AG04450 (cell line): Measurements from ENCODE around the gene SYCP2L. TPM values are rescaled to one million over a fixed set of nuclear protein-coding genes. Genes with fewer than 3 reads are reported as not detected.

Source experiments
- CTCF ChIA-PET: fragments of 300-600, 350-600 bp; formaldehyde crosslinking; extraction: SDS; loops from one replicate; lab custom pipeline; 2022; ENCODE audit warnings: antibody characterized with exemption, inconsistent platforms; lab: Charles Lee
- POLR2A ChIA-PET: fragments of 350-600 bp; formaldehyde crosslinking; extraction: SDS; loops from one replicate; lab custom pipeline; 2021; ENCODE audit warnings: antibody characterized with exemption, inconsistent platforms; lab: Yijun Ruan, JAX
- DNase-seq: peaks from one replicate; pipeline ENCODE4 v3.0.0-alpha.2; 2011; ENCODE audit warnings: low read depth, low spot score
- H3K27ac ChIP-seq: one replicate; pipeline ENCODE4 v1.5.1; 2012; ENCODE audit warnings: low read depth, low read length, control low read depth
- H3K27me3 ChIP-seq: one replicate; pipeline ENCODE4 v1.6.0; 2012; ENCODE audit warnings: low read length; ENCODE audit not compliant: control insufficient read depth, insufficient read depth
- H3K4me3 ChIP-seq: 2 replicates; pipeline ENCODE4 v1.5.1; 2011; ENCODE audit warnings: mild to moderate bottlenecking, low read depth, low read length, control low read depth
- H3K9me3 ChIP-seq: 2 replicates; pipeline ENCODE4 v1.5.1; 2012; ENCODE audit warnings: low read length; ENCODE audit not compliant: control insufficient read depth, insufficient read depth
- polyA plus RNA-seq: library from polyadenylated mRNA; depleted of rRNA; stranded (reverse); fragments of >200 nt; gene quantifications from 2 replicates; pipeline ENCODE4 v1.2.3, GENCODE V29; 2011
- TF ChIP-seq, protein P1 (sequence below): IDR thresholded peaks from 2 replicates; pipeline ENCODE4 v1.5.1; 2011; ENCODE audit warnings: low read depth, low read length, control low read depth, inconsistent platforms

SYCP2L gene
- polyA plus RNA-seq, 1 experiment, result 0.22 TPM

DNA sequence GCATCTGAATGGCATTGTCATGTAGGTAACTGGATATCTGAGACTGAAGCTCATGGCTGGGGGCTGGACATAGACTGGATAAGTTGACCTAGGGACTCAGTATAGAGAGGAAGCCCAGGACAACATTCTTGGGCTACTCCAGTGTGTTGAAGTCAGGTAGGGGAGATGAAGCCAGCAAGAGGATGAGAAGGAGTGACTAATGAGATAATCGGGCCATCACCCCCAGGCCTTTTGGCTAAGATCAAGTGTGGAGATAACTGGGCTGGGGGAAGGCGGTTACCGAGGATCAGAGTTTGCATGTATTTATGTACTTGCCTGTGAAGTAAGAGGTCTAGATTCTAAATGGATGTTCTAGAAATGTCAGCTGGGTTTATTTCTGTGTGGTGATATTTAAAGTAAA, 83.9 kb downstream of the SYCP2L start:
- Histone ChIP-seq H3K9me3 (peaks cover 2% of the 10 kb centered on the region; the same call in 1 of the 2 replicates), H3K27me3 (no peaks in the 10 kb centered on the region), H3K4me3 (no peak overlapping the region), H3K27ac (no peak overlapping the region)
- DNase-seq, result no peak
- POLR2A ChIA-PET, result no interaction called here
- TF ChIP-seq, protein P1, sequence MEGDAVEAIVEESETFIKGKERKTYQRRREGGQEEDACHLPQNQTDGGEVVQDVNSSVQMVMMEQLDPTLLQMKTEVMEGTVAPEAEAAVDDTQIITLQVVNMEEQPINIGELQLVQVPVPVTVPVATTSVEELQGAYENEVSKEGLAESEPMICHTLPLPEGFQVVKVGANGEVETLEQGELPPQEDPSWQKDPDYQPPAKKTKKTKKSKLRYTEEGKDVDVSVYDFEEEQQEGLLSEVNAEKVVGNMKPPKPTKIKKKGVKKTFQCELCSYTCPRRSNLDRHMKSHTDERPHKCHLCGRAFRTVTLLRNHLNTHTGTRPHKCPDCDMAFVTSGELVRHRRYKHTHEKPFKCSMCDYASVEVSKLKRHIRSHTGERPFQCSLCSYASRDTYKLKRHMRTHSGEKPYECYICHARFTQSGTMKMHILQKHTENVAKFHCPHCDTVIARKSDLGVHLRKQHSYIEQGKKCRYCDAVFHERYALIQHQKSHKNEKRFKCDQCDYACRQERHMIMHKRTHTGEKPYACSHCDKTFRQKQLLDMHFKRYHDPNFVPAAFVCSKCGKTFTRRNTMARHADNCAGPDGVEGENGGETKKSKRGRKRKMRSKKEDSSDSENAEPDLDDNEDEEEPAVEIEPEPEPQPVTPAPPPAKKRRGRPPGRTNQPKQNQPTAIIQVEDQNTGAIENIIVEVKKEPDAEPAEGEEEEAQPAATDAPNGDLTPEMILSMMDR, result no peak
- CTCF ChIA-PET, result no interaction called here

DNA sequence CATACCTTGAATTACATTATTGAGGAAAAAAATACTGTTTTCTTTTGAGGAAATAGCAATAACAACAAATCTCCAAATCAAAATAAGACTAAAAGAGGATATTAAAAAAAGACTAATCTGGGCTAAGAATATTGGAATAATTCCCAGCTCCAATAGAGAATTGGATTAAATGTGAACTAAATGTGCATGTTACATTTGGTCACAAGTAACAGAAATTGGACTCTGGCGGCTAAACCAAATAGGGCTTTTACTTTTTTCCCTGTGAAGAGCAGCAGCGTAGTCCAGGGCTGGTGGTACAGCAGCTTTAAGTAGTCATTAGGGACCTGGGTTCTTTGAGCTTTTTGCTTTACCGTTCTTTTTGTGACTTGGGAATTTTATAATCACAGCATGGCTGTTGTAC, 85.3 kb downstream of the SYCP2L start:
- POLR2A ChIA-PET, result no interaction called here
- CTCF ChIA-PET, result interaction anchor here (2.1 kb wide), 1 partner anchor 18 kb away, joined by 5 read pairs; no protein-coding TSS in a partner anchor
- DNase-seq, result no peak
- Histone ChIP-seq H3K27me3 (no peaks in the 10 kb centered on the region), H3K9me3 (no peaks in the 10 kb centered on the region; the same call in 1 of the 2 replicates), H3K27ac (no peak overlapping the region), H3K4me3 (no peak overlapping the region)
- TF ChIP-seq, protein P1, result no peak

DNA sequence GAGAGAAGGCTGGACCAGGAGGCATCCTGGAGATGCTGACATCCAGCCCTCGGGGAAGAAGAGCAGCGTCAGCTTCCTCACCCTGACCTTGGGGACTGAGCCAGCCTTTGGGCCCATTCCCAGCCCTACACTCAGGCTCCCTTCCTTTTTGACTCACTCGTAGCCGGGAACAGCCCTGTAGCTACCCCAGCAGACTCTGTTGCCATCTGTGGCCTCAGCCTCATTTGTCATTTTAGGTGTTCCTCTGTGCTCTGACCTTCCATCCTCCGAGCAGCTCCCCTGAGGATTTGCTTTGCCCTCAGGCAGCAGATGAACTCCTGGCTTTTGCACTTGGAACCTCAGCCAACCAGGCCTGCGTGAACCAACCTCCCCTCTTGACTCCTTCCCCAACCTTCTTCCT, 89.7 kb downstream of the SYCP2L start:
- POLR2A ChIA-PET, result no interaction called here
- no peak overlapping the region for H3K27ac ChIP-seq
- peaks cover 3% of the 10 kb centered on the region for H3K27me3 ChIP-seq
- TF ChIP-seq, protein P1, result no peak
- H3K9me3 ChIP-seq, result no peaks in the 10 kb centered on the region
- no peak for DNase-seq
- no peak overlapping the region for H3K4me3 ChIP-seq
- CTCF ChIA-PET, result interaction anchor here (0.6 to 0.7 kb wide), 2 partner anchors 25 to 118 kb away, joined by 3 to 4 read pairs; no protein-coding TSS in a partner anchor

DNA sequence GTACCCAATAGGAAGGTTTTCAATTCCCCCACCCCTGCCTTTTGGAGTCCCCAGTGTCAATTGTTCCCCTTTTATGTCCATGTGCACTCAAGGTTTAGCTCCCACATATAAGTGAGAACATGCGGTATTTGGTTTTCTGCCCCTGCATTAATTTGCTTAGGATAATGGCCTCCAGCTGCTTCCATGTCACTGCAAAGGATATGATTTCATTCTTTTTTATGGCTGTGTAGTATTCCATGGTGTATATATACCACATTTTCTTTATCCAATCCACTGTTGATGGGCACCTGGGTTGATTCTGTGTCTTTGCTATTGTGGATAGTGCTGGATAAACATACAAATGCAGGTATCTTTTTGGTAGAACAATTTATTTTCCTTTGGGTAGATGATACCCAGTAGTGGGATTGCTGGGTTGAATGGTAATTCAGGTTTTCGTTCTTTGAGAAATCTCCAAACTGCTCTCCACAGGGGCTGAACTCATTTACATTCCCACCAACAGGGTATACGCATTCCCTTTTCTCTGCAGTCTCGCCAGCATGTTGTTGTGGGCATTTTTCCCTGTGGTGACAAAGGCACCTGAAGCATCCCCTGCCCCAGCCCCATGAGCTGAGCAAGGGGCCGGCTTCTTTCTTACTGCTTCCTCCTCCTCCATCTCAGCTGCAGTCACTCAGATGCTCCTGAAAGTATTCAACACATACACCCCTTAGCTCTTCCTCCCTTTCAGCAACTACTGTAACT, 90.5 kb downstream of the SYCP2L start:
- ChIA-PET POLR2A (interaction anchor here (0.6 to 0.8 kb wide), 2 partner anchors 10 to 49 kb away, joined by 3 read pairs; no protein-coding TSS in a partner anchor), CTCF (no interaction called here)
- H3K9me3 ChIP-seq, result no peaks in the 10 kb centered on the region
- H3K4me3 ChIP-seq, result no peak overlapping the region
- H3K27me3 ChIP-seq, result peaks cover 3% of the 10 kb centered on the region
- no peak for DNase-seq
- TF ChIP-seq, protein P1, result no peak
- no peak overlapping the region for H3K27ac ChIP-seq

DNA sequence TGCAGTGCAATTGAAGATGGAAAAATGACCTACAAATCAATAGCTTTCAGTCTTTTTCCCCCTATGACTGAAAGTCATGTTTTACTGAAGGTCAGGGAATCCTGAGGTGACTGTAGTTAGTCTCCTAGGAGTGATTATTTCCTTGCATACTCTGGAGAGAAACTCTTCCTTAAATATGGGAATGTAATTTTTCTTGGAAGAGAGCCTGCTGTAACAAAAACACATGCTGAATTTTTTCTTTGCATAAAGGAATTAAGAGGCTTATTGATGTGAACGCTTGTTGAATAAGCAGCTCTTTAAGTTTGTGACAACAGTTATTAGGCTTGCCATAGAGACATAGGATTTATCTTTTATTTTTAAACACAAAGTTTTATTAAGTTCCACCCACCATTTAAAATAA, 92.8 kb downstream of the SYCP2L start:
- ChIA-PET CTCF (interaction anchor here (1.3 kb wide), 1 partner anchor 25 kb away, joined by 3 read pairs; no protein-coding TSS in a partner anchor), POLR2A (no interaction called here)
- Histone ChIP-seq H3K9me3 (no peaks in the 10 kb centered on the region), H3K27me3 (peaks cover 3% of the 10 kb centered on the region), H3K4me3 (no peak overlapping the region), H3K27ac (no peak overlapping the region)
- DNase-seq, result no peak
- TF ChIP-seq, protein P1, result no peak
